ENCODE results near the gene E2F4. TPM values are rescaled to one million over a fixed set of nuclear protein-coding genes. Genes with fewer than 3 reads are reported as not detected.
A peak's percentile ranks its signal among the peaks of the same experiment; 100 is the strongest.

Gene E2F4
- total RNA-seq, 1 experiment from 2014 or later: 81.0 TPM

GRCh38 chr16:67247192-67248072, 55.5 kb downstream of the E2F4 start, which contains the start of gene FHOD1:
Gene FHOD1 (minus strand): TSS chr16:67247481. CDS start chr16:67247410, 71 bp downstream.
- peaks cover 39% of the 10 kb centered on the region for H3K4me1 Mint-ChIP-seq (ENCODE audit: insufficient read depth, unreplicated experiment)
- no peaks in the 10 kb centered on the region for H3K36me3 Mint-ChIP-seq (ENCODE audit: insufficient read depth, unreplicated experiment)
- peak within 1 kb of the TSS; percentile 81 for H3K4me3 Mint-ChIP-seq (ENCODE audit: unreplicated experiment)
- no TSS peak for BruUV-seq (replicated peaks)
- DNase-seq (ENCODE audit: unreplicated experiment): peak; percentile 97
- intact Hi-C loops (cut with micrococcal nuclease): loop anchor here (2.0 kb wide), 2 partner anchors 21 to 49 kb away; partner anchors contain the start of genes ELMO3 and TMEM208
- CTCF ChIA-PET: interaction anchor here (0.5 to 2.0 kb wide), 10 partner anchors 8 to 267 kb away, joined by 3 to 9 read pairs (median 4); partner anchors contain the start of gene TMEM208
- POLR2A ChIA-PET: interaction anchor here (0.6 to 3.7 kb wide), 32 partner anchors 9 to 559 kb away, joined by 3 to 45 read pairs (median 4); partner anchors contain the start of genes ATP6V0D1, CES4A, CIAO2B and E2F4
- no peaks in the 10 kb centered on the region for H3K9me3 Mint-ChIP-seq (ENCODE audit: unreplicated experiment)
- peak within 1 kb of the TSS; percentile 78 for H3K27ac Mint-ChIP-seq (ENCODE audit: low read depth, unreplicated experiment)
- H3K27me3 Mint-ChIP-seq (ENCODE audit: insufficient read depth, unreplicated experiment): peaks cover 18% of the 10 kb centered on the region
- TF ChIP-seq CTCF (IDR thresholded peaks at IDR 0.05; ENCODE audit: unreplicated experiment): no peak

- H3K27me3 Mint-ChIP-seq (ENCODE audit: insufficient read depth, unreplicated experiment): peaks cover 18% of the 10 kb centered on the region
- intact Hi-C loops (cut with micrococcal nuclease): no loop called here
Observed at GRCh38 chr16:67248073-67248400, 56.1 kb downstream of the E2F4 start.

More at GRCh38 chr16:67248073-67248400, 56.1 kb downstream of the E2F4 start:
- Mint-ChIP-seq H3K4me3 (ENCODE audit: unreplicated experiment) (peak overlapping the region; percentile 81), H3K4me1 (ENCODE audit: insufficient read depth, unreplicated experiment) (peaks cover 36% of the 10 kb centered on the region), H3K36me3 (ENCODE audit: insufficient read depth, unreplicated experiment) (no peaks in the 10 kb centered on the region), H3K27ac (ENCODE audit: low read depth, unreplicated experiment) (no peak overlapping the region), H3K9me3 (ENCODE audit: unreplicated experiment) (no peaks in the 10 kb centered on the region)
- no TSS peak for BruUV-seq (replicated peaks)
- POLR2A ChIA-PET: interaction anchor here (0.6 to 3.7 kb wide), 20 partner anchors 10 to 558 kb away, joined by 3 to 45 read pairs (median 5); partner anchors contain the start of genes ATP6V0D1, E2F4, ELMO3 and MATCAP1
- DNase-seq (ENCODE audit: unreplicated experiment): peak; percentile 23
- CTCF ChIA-PET: interaction anchor here (0.6 to 2.0 kb wide), 5 partner anchors 8 to 177 kb away, joined by 3 to 6 read pairs (median 3); no protein-coding TSS in a partner anchor
- no peak for TF ChIP-seq CTCF (IDR thresholded peaks at IDR 0.05; ENCODE audit: unreplicated experiment)

Small RNA genes within 50 kb of the gene (microRNA-seq; reads per million reads assigned to microRNA genes)
- 52.5 reads per million, percentile 67 among the genes with 10 or more reads in this experiment for gene MIR328

Other genes starting within 250 kb of the E2F4 start
- 0.52 and 0.65 TPM in 2 replicates for gene CES3, start 230.9 kb upstream of the E2F4 start, total RNA-seq (2022)
- 5.1 and 6.6 TPM in 2 replicates for gene CES4A, start 203.6 kb upstream of the E2F4 start, total RNA-seq (2022)
- 87.1 and 105 TPM in 2 replicates for gene CBFB, start 163.0 kb upstream of the E2F4 start, total RNA-seq (2022)
- gene PHAF1, start 82.2 kb upstream of the E2F4 start, total RNA-seq (2022): 13.8 and 14.5 TPM in 2 replicates
- 0.84 and 1.9 TPM in 2 replicates for gene B3GNT9, start 41.2 kb upstream of the E2F4 start, total RNA-seq (2022)
- 12.9 and 13.3 TPM in 2 replicates for gene TRADD, start 32.2 kb upstream of the E2F4 start, total RNA-seq (2022)
- gene FBXL8, start 32.2 kb upstream of the E2F4 start, total RNA-seq (2022): 15.9 and 17.2 TPM in 2 replicates
- 34.3 and 34.8 TPM in 2 replicates for gene HSF4, start 27.4 kb upstream of the E2F4 start, total RNA-seq (2022)
- gene NOL3, start 21.6 kb upstream of the E2F4 start, total RNA-seq (2022): 49.8 and 65.7 TPM in 2 replicates
- gene MATCAP1, start 8.2 kb upstream of the E2F4 start, total RNA-seq (2022): 18.1 and 18.7 TPM in 2 replicates
- gene EXOC3L1, start 2.0 kb upstream of the E2F4 start, total RNA-seq (2022): not detected in 2 replicates
- 9.6 and 12.0 TPM in 2 replicates for gene ELMO3, start 7.0 kb downstream of the E2F4 start, total RNA-seq (2022)
- gene TMEM208, start 35.0 kb downstream of the E2F4 start, total RNA-seq (2022): 44.4 and 55.5 TPM in 2 replicates
- 12.1 and 14.7 TPM in 2 replicates for gene FHOD1, start 55.3 kb downstream of the E2F4 start, total RNA-seq (2022)
- gene SLC9A5, start 56.8 kb downstream of the E2F4 start, total RNA-seq (2022): 0.40 and 1.4 TPM in 2 replicates
- 30.4 and 32.7 TPM in 2 replicates for gene PLEKHG4, start 87.4 kb downstream of the E2F4 start, total RNA-seq (2022)
- not detected in 2 replicates for gene KCTD19, start 134.6 kb downstream of the E2F4 start, total RNA-seq (2022)
- not detected in 2 replicates for gene LRRC36, start 134.7 kb downstream of the E2F4 start, total RNA-seq (2022)
- gene TPPP3, start 201.3 kb downstream of the E2F4 start, total RNA-seq (2022): not detected in 2 replicates
- 5.9 and 7.6 TPM in 2 replicates for gene ZDHHC1, start 224.3 kb downstream of the E2F4 start, total RNA-seq (2022)
- gene HSD11B2, start 239.0 kb downstream of the E2F4 start, total RNA-seq (2022): 0.42 and 0.86 TPM in 2 replicates

All from MCF 10A (cell line).